GM19099 (cell line): ENCODE results near the gene EPO.

ENCODE experiments used
- POLR2A ChIP-seq: IDR thresholded peaks from 3 replicates; pipeline ENCODE4 v1.6.1; 2011; ENCODE audit warnings: low read depth; ENCODE audit not compliant: insufficient read length; ENCODE audit errors: extremely low read depth

EPO gene

GRCh38 chr7:100688326-100688860, 31.9 kb upstream of the EPO start:
- TF ChIP-seq POLR2A: no peak

GRCh38 chr7:100689230-100690135, 30.8 kb upstream of the EPO start:
- TF ChIP-seq POLR2A: no peak

GRCh38 chr7:100691676-100692577, 28.3 kb upstream of the EPO start:
- no peak for TF ChIP-seq POLR2A

- no peak for TF ChIP-seq POLR2A
Observed at GRCh38 chr7:100692578-100692961, 27.7 kb upstream of the EPO start.

- TF ChIP-seq POLR2A: peak; percentile 15
Observed at GRCh38 chr7:100693312-100694097, 26.8 kb upstream of the EPO start.

- TF ChIP-seq POLR2A: no peak
Observed at GRCh38 chr7:100694098-100694745, 26.0 kb upstream of the EPO start, which contains the start of gene GIGYF1. GIGYF1 (minus strand) TSS chr7:100694250; CDS start chr7:100688238, 6,012 bp downstream.

- no peak for TF ChIP-seq POLR2A
Observed at GRCh38 chr7:100696123-100696521, 24.1 kb upstream of the EPO start.

GRCh38 chr7:100699018-100699417, 21.2 kb upstream of the EPO start:
- no peak for TF ChIP-seq POLR2A

- no peak for TF ChIP-seq POLR2A
Observed at GRCh38 chr7:100705320-100705752, 14.9 kb upstream of the EPO start.

GRCh38 chr7:100705753-100706671, 14.3 kb upstream of the EPO start, which contains the start of gene POP7:
POP7 (plus strand) TSS chr7:100706121; CDS start chr7:100706831, 710 bp downstream.
- peak; percentile 88 for TF ChIP-seq POLR2A

- no peak for TF ChIP-seq POLR2A
Observed at GRCh38 chr7:100706672-100707311, 13.5 kb upstream of the EPO start.

- no peak for TF ChIP-seq POLR2A
Observed at GRCh38 chr7:100708395-100708794, 11.9 kb upstream of the EPO start.
